HG03280 (cell line): ENCODE data around the gene TRIM37.
"Not testable (repeated sequence)": the region's sequence is repeated elsewhere in the genome, so short reads cannot be mapped to it uniquely, and the experiment has no call there.

Experiments used
- ATAC-seq: cut with Tn5 transposase; IDR thresholded peaks from one replicate; pipeline ENCODE4 v1.9.1; 2021; ENCODE audit warnings: mild to moderate bottlenecking, moderate library complexity; ENCODE audit not compliant: unreplicated experiment

TRIM37 gene

DNA sequence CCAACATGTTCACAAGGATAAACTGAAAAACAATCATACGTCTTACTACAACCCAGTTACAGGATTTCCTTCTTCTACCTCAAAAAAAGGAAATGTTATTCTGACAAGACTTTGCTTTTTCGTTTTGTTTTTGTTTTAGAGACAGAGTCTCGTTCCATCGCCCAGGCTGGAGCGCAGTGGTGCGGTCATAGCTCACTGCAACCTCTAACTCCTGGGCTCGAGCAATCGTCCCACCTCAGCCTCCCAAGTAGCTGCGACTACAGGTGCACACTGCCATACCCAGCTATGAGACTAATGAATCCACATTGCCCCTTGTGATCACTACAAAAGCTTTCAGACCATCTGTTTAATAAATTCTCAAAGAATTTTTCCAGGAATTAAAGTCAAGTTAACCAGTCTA lies 8.8 kb upstream of the TRIM37 start:
- no peak for ATAC-seq

DNA sequence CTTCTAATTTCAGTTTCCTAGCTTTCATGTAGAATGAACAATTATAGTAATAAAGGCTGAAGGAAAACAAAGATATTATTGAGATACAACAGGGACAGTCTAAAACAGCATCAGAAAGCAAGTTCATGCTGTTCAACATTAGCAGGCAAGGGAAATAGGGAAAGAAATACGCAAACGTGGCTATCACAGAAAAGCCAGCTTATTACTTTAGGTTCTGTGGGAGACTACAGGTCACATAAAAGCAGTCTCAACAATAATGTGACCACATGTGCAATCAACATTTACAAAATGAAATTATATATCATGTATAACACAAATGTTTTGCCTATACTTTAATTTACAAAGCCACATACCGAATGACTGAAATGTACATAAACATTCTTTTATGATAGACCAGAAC lies 4.9 kb upstream of the TRIM37 start:
- no peak for ATAC-seq

DNA sequence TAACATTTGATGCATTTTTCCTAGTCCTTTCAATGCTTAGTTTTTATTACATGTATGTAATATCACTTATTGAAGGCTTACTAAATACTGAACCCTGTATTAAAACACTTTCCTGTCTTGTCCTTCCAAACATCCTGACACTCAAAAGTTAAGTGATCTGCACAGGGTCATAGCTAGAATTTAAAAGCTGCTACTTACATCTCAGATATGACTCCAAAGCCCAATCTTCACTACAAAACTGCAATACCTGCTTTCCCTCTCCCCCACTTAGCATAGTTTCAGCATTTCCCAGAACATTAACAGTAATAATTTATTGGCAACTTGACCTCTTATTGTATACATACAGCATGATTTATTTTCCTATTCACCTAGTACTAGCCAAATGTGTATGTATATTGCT lies 4.3 kb upstream of the TRIM37 start:
- ATAC-seq = no peak

DNA sequence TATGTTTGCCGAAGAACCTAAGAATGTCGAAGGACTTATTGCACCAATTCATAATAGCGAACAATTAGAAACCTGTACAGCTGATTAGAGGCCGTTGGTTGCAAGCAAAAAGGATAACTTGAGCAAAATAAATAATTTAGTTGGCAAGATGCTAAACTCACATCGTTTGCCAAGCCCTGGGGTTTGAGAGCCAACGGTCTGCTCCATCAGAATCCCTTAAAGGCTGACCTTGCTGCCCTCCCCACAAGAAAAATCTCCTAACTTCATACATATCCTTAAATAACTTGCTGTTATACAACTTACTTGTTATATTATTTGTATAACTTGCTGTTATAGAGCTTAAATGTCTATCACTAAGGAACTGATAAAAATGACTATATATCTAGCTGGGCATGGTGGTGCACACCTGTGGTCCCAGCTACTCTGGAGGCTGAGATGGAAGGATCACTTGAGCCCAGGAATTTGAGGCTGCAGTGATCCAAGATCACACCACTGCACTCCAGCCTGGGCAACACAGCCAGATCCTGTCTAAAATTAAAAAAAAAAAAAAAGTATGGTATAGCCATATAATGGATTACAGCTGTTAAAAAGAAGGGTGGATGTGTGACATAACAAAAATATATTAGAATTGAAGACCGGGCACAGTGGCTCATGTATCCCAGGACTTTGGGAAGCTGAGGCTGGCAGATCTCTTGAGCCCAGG lies 1.9 kb upstream of the TRIM37 start:
- ATAC-seq = no peak

DNA sequence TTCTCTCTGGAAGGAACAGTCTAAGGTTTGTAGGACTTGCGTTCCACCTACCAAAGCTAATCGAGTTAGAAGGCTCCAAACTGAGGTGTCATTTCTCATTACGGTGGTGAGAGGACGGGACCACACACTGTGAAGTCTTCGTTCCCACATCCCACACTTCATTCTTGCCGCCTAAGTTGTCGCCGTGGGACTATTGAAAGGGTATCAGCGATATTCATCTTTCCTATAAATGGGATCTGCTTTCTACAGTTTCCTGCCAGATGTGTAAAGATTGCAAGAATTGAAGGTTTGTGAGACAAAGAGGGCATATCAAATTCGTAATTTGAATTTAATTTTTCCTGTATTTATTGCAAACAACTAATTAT lies 608 bp upstream of the TRIM37 start:
- no peak for ATAC-seq

DNA sequence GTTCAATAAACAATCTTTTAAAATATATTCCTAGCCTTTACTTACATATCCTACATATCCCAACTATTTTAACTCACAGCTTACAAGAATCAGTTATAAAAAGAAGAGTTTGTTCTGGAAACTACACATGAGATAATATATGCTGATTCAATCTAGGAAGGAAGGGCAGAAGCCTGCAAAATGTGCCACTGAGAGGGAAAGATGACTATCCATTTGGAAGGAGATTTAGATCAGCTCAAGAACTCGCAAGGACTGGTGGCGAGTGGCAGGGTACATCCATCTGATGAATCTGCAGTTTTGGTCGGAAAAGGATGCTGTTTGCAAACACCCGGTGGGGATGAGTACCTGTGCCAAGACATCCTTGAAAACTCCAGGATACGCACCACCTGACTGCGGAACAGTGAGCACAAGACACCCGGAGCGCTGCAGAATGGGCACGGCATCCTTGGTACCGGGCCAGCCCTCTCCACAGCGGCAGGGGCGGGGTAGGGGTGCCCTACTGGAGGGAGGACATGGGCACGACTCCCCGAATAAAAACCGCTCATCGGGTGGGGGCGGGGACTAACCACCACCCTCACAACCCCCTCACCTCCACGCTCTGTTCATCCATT lies 723 bp downstream of the TRIM37 start:
- peak; percentile 10 for ATAC-seq

DNA sequence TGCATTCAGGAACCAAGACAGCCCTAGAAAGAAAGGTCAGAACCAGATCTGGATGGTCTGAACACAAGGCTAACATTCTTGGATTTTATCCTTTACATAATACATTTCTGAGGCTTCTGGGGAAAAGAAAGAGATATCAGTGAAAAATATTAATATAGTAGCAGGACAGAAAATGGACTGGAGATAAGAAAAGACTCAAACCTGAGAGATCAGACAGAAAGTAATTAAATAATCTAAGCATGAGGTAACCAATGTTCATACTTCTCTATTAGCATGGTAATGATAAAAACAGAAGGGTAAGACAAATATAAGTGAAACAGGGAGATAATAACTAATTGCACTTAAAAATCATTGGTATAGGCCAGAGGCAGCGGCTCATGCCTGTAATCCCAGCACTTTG lies 5.5 kb downstream of the TRIM37 start:
- ATAC-seq = no peak

DNA sequence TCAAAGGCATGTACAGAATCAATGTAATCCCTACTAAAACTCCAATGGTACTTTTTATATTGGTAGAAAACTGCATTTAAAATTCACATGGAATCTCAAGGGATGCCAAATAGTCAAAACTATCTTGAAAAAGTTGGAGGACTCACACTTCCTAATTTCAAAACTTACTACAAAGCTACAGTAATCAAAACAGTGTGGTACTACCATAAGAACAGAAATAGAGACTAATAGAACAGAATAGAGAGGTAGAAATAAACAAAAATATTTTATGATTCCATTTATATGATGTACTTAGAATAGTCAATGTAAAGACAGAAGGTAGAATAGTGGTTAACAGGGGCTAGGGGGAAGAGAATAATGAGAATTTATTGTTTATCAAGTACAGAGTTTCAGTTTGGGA lies 8.8 kb downstream of the TRIM37 start:
- no peak for ATAC-seq

DNA sequence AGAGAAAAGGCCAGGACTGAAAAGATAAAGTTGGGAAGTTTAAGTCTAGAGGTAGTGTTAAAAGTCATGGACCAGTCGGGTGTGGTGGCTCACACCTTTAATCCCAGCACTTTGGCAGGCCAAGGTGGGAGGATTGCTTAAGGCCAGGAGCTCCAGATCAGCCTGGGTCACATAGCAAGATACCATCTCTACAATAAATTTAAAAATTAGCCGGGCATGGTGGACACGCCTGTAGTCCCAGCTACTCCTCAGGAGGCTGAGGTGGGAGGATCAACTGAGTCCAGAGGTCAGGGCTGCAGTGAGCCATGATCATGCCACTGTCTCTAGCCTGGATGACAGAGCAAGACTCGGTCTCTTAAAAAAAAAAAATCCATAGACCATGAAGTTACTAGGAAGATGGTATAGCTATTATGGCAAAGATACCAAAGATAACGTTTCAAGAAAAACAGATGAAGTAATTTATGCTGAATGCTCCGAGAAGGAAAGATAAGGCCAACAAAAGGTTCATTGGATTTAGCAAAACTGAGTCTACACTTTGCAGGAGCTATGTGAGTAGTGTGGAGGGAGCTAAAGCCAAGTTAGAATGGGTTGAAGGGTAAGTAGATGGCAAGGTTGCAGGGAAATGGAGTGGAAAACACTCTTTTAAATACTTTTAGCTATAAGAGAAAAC lies 11.7 kb downstream of the TRIM37 start:
- no peak for ATAC-seq

DNA sequence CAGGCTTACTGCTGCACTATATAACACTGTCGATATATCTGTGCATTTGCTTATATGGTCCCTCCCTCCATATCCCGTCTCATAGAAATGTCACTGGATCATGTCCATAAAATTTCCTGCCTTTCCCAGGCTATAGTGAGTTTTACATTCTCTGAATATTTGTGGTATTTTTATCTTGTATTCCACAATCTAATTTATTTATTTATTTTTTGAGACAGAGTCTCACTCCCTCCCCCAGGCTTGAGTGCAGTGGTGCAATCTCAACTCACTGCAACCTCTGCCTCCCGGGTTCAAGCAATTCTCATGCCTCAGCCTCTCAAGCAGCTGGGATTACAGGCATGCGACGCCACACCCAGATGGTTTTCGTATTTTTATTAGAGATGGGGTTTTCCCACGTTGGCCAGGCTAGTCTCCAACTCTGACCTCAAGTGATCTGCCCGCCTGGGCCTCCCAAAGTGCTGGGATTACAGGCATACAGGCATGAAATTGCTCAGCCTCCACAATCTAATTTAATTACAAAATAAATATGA lies 12.9 kb downstream of the TRIM37 start:
- no peak for ATAC-seq

DNA sequence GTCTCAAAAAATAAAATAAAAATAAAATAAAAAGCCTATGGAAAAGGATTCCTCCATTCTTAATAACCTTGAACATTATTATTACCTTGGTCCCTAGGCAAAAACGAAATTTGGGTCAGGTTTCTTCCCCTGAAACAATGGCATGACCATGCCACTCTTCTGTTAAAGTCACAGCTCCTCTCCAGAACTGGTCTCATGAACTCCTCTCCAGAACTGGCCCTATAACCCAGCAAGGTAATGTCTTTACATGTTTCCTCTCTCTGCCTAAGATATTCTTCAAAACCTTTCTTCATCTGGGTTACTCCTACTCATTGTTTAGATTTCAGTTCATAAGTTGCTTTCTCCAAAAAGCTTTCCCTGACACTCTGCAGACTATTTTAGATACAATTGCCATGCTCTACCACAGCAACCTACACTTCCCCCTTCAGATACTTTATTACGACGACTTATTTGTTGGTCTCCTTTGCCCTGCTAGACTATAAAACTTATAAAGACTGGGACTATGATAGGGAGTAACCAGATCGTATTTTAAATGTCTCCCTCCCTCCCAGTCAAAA lies 13.5 kb downstream of the TRIM37 start:
- ATAC-seq = no peak

DNA sequence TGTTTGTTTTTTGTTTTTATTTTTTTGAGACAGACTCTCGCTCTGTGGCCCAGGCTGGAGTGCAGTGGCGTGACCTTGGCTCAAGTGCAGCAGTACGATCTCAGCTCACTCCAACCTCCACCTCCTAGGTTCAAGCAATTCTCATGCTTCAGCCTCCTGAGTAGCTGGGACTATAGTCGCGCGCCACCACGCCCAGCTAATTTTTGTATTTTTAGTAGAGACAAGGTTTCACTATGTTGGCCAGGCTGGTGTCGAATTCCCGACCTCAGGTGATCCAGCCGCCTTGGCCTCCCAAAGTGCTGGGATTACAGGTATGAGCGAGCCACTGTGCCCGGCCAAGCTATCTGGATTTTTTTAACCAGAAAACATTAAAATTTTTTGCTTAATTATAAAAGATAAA lies 16.1 kb downstream of the TRIM37 start:
- not testable (repeated sequence) for ATAC-seq

DNA sequence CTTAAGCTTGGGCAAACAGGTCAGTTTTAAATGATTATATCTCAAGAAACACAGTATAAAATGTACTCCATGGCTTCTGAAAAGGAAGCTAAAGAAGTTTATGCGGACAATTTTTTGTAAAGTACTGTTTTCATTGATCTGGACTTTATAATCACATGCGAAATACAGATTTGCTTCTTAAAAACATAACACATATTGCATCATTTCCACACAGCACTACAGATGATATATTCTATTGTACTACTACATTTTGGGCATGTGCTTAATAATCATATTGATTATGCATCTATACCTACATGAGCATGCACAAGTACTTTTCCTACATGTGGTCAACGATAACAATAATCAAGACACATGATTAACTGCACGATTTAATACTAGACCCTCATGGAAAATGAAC lies 22.5 kb downstream of the TRIM37 start:
- no peak for ATAC-seq

DNA sequence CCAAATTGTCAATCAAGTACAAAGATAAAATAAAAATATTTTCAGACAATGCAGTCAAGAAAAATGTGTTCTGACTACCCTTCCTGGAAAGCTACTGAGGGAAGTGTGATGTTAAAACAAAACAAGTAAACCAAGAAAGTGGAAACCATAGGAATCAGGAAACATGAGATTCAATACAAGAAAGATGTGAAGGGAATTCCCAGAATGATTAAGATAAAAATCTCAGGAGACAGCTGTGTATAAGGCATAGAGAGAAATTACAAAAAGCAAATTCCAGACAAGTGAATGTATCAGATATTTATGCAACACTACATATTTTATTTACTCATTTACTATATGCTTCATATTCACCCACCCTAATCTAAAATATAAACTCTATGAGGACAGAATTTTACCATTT lies 32.2 kb downstream of the TRIM37 start:
- no peak for ATAC-seq

DNA sequence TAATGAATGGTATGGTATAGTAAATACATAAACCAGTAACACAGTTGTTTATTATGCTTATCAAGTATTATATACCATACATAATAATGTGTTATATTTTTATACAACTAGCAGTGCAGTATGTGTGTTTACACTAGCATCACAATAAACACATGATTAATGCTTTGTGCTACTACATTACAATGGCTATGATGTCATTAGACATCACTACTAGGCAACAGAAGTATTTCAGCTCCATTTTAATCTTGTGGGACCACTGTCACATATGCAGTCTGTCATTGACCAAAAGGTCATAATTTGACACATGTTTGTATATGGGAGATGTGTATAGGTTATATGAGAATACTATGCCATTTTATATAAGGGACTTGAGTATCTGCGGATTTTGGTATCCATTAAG lies 32.7 kb downstream of the TRIM37 start:
- ATAC-seq = no peak

DNA sequence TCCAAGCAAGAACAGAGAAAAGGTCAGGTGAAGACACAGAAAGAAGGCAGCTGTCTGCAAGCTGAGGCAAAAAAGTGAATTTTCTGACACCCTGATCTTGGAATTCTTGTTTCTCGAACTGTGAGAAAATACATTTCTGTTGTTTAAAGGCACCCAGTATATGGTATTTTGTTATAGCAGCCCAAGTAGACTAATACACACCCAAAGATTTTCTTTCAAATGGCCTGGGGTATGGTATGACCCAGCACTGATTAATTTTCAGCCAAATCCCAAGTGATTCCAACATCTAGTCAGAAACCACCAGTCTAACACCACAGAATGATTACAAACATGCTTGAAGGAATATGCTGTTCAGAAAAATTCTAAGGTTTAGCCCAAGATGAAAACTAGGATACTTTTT lies 36.8 kb downstream of the TRIM37 start:
- no peak for ATAC-seq

DNA sequence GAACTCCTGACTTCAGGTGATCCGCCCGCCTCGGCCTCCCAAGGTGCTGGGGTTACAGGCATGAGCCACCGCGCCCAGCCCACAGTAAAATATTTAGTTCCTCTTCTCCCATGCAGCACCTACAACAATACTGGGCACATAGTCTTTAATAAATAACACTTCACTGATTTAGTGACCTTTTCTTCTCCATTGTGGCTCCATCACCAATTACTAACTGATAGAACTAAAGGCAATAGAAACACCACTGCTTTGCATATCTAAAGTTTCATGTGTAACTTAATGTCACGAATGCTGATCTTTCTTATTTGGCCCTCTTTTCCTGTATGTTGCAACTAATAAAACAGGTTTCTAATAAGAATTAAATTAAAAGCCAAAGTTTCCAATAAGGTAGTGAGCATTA lies 38.9 kb downstream of the TRIM37 start:
- ATAC-seq = no peak

DNA sequence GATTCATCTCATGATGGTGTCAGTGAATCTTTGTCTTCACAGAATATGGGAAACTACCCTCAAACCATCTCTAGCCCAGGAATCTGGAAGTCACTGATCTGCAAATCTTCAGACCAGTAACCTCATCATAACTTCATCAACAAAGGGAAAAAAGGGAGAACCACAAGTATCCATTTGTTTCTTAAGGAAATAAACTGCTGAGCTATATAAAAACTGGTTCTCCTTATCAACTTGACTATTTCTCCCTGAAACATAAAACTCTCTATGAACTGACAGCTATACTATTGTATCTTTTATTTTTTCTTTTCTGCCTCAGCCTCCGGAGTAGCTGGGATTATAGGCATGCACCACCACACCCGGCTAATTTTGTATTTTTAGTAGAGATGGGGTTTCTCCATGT lies 39.3 kb downstream of the TRIM37 start:
- ATAC-seq = no peak

DNA sequence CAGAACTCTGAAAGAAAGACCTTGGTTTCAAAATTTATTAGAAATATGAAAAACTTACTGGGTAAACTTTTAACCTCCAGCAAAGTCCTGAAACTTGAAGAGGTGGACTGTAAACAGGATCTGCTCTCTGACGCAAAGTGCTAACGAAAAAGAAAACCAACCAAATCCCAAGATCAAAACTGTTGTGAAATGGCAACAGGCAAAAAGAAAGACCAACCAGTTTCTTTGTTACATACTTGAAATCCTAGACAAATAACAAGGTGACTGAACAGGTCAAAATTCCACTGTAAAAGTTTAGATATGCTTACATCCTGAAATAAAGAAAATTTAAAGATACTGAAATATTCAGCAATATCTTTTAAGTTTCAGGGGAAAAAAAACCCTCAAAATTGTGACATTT lies 44.2 kb downstream of the TRIM37 start:
- no peak for ATAC-seq

DNA sequence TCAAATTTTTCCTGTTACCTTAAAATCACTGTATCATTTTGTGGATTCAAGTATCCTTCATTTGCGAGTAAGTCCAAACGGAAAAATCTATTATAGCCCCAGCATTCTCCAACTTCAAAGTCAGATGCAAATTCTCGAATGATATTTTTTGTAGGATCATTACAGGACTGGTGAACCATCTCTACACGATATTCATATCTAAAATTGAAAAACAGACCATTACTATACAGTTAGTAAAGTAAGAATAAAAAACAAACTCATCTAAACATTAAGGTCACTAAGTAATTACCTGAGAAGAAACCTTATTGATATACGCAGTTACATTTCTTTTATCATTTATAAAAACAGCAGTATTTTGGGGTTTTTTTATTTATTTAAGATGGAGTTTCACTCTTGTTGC lies 49.8 kb downstream of the TRIM37 start:
- no peak for ATAC-seq

DNA sequence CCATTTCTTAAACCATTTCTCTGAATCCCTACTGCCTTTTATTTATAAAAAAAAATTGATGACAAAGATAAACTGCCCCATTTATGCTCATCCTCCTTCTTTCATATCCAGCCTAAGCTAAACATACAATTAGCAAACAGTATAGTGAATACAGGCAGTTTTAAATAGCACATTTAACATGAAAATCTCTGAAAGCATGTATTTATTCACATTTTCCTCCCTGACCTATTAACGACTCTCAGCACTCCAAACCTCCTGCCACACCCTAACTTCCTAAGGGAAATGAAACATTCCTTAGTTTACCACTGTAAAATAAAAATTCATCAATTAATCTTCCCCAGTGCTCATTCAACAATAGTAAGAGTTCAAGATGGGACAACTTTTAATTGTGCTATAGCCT lies 56.9 kb downstream of the TRIM37 start:
- ATAC-seq = no peak

DNA sequence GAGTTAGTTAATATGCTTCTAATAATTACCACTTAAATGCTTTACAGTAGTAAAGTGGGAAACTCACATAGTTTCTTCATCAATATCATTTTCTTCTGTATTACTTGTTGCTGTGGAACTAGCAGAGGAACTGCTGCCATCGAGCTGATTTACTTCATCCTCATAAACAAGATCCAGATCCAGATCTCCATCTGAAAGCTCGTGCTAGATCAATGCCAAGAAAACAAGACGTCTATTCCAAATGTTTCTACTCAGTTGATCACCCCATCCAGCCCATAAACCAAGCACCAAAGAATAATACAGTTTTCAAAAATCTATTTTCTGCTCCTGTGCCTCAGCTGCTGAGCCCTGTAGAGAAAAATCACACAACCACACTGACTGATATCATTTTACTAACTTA lies 59.1 kb downstream of the TRIM37 start:
- no peak for ATAC-seq
